HepG2 (cell line): Measurements from ENCODE around the gene SLC35A2. TPM values are rescaled to one million over a fixed set of nuclear protein-coding genes. Genes with fewer than 3 reads are reported as not detected.

Experiments
- ATF7 ChIP-seq, 2 experiments: fragments of 450-650 bp in 1 of 2; sonication (generic) in 1 of 2; formaldehyde crosslinking in 1 of 2; IDR thresholded peaks; 2 replicates each; pipeline versions ENCODE4 v1.4.0 to v1.6.1; 2016 to 2020; ENCODE audit warnings: antibody characterized with exemption in 1 of 2, mild to moderate bottlenecking in 1 of 2, missing genetic modification reagents in 1 of 2
- CBX5 ChIP-seq: sonication (generic); formaldehyde crosslinking; IDR thresholded peaks from 2 replicates; pipeline ENCODE4 v1.4.0; 2020; ENCODE audit warnings: missing genetic modification reagents, borderline replicate concordance
- ELF1 ChIP-seq: sonication (generic); formaldehyde crosslinking; IDR thresholded peaks from 2 replicates; pipeline ENCODE4 v1.4.0; 2020; ENCODE audit warnings: missing genetic modification reagents
- ETV5 ChIP-seq: IDR thresholded peaks from 2 replicates; pipeline ENCODE4 v1.6.1; 2018; ENCODE audit warnings: missing biosample characterization, missing genetic modification reagents, inconsistent platforms, borderline replicate concordance
- FOXO1 ChIP-seq: sonication (generic); formaldehyde crosslinking; IDR thresholded peaks from 2 replicates; pipeline ENCODE4 v1.4.0; 2020; ENCODE audit warnings: missing genetic modification reagents
- GABPA ChIP-seq, 2 experiments: IDR thresholded peaks; 2 replicates each; pipeline ENCODE4 v1.6.1; 2011 to 2016; ENCODE audit warnings: low read depth in 2 of 2, low read length in 1 of 2, missing biosample characterization in 1 of 2, missing genetic modification characterization in 1 of 2
- NCOR1 ChIP-seq: fragments of 200-600 bp; sonication (generic); IDR thresholded peaks from 2 replicates; pipeline ENCODE4 v1.7.0; 2017; ENCODE audit warnings: antibody characterized with exemption, low read length, borderline replicate concordance
- NR2C2 ChIP-seq: sonication (generic); formaldehyde crosslinking; IDR thresholded peaks from 2 replicates; pipeline ENCODE4 v1.4.0; 2020; ENCODE audit warnings: missing genetic modification reagents, mild to moderate bottlenecking, moderate library complexity, borderline replicate concordance
- PHF20 ChIP-seq: sonication (generic); formaldehyde crosslinking; IDR thresholded peaks from 2 replicates; pipeline ENCODE4 v1.5.0; 2020; ENCODE audit warnings: mild to moderate bottlenecking, missing genetic modification reagents
- RBFOX2 ChIP-seq: fragments of 200-400 bp; formaldehyde crosslinking; IDR thresholded peaks from 2 replicates; pipeline ENCODE4 v1.6.1; 2017; ENCODE audit warnings: low read depth, mild to moderate bottlenecking, low read length
- RXRA ChIP-seq: sonication (generic); formaldehyde crosslinking; IDR thresholded peaks from 2 replicates; pipeline ENCODE4 v1.5.1; 2020; ENCODE audit warnings: missing genetic modification reagents
- SIX1 ChIP-seq: sonication (generic); formaldehyde crosslinking; IDR thresholded peaks from 2 replicates; pipeline ENCODE4 v1.4.0; 2020; ENCODE audit warnings: missing genetic modification reagents, borderline replicate concordance
- ZBTB7A ChIP-seq: sonication (generic); formaldehyde crosslinking; IDR thresholded peaks from 2 replicates; pipeline ENCODE4 v1.8.0; 2022; ENCODE audit warnings: mild to moderate bottlenecking, missing genetic modification reagents
- ZNF12 ChIP-seq: sonication (generic); formaldehyde crosslinking; IDR thresholded peaks from 2 replicates; pipeline ENCODE4 v1.5.0; 2020; ENCODE audit warnings: missing genetic modification reagents
- polyA plus RNA-seq, 8 experiments: library from polyadenylated mRNA; depleted of rRNA in 3 of 8; stranded (reverse) in 7 of 8; unstranded in 1 of 8; fragments of >200 nt; fragmentation: Illumina TruSeq in 4 of 8; extraction: Trizol in 4 of 8; gene quantifications; 2 replicates each; pipeline versions ENCODE4 v1.2.1 to v1.2.3, GENCODE V29; 2011 to 2016; ENCODE audit warnings: low read depth in 4 of 8, missing spikeins in 1 of 8, mixed read lengths in 1 of 8; ENCODE audit not compliant: insufficient read depth in 1 of 8
- total RNA-seq, 5 experiments: library from RNA; depleted of rRNA; stranded (reverse); fragments of >200 nt; fragmentation: Illumina TruSeq; extraction: Trizol; gene quantifications; 2 replicates each; pipeline ENCODE4 v1.2.3, GENCODE V29; 2016; ENCODE audit warnings: low read depth in 1 of 5
- TF ChIP-seq, protein P1 (sequence below): sonication (generic); formaldehyde crosslinking; IDR thresholded peaks from 2 replicates; pipeline ENCODE4 v1.8.1; 2023; ENCODE audit warnings: mild to moderate bottlenecking, moderate library complexity, missing genetic modification reagents
- TF ChIP-seq, protein P2 (sequence below): IDR thresholded peaks from 2 replicates; pipeline ENCODE4 v1.6.1; 2012; ENCODE audit warnings: inconsistent platforms
- TF ChIP-seq, protein P3 (sequence below): sonication (generic); formaldehyde crosslinking; IDR thresholded peaks from 2 replicates; pipeline ENCODE4 v1.4.0; 2020; ENCODE audit warnings: missing genetic modification reagents
- TF ChIP-seq, protein P4 (sequence below): sonication (generic); formaldehyde crosslinking; IDR thresholded peaks from 2 replicates; pipeline ENCODE4 v1.4.0; 2020; ENCODE audit warnings: mild to moderate bottlenecking, missing genetic modification reagents
- TF ChIP-seq, protein P5 (sequence below): IDR thresholded peaks from 2 replicates; pipeline ENCODE4 v1.6.1; 2016; ENCODE audit warnings: missing genetic modification reagents, missing compliant biosample characterization

SLC35A2 gene
- total and polyA plus RNA-seq, 2 of the 13 experiments (the other 11 are each of a cell fraction or from before 2014, with no cell fraction given), result 32.1 to 40.8 TPM

DNA sequence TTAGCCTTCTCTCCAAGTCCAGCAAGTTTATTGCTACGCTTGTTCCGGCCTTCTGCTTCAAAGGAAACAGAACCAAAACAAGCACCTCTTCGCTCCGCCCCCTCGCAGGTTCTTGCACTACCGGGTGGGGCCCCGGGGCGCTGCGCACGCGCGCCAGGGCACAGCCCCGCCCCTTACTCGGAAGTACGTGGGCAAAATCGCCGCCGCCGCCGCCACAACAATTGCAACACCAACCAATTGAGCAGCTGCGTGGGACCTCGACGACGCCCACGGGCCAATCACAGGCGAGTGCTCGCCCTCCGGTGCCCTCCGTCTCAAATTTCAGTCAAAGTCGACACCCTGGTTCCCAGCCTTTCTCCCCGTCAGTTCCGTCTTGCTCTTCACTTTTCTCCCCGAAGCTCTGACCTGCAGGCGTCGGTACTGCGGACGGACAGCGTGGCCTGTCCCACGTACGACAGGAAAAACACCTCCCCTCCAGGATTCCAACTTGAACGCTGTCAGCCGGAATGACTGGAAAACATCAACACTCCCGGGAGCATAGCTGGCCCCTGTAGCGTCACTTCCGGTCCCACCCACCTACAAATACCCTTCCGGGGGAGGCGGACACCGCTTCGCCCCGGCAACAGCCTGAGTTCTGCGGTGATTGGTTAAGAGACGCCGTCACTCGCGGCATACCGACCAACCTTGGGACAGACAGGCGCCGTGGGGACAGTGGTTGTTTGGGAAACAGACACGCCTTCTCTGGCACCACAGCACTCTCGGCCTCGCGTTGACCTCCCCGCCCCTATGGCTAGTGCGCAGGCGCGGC lies 46.6 kb upstream of the SLC35A2 start (continued):
- TF ChIP-seq, protein P1, sequence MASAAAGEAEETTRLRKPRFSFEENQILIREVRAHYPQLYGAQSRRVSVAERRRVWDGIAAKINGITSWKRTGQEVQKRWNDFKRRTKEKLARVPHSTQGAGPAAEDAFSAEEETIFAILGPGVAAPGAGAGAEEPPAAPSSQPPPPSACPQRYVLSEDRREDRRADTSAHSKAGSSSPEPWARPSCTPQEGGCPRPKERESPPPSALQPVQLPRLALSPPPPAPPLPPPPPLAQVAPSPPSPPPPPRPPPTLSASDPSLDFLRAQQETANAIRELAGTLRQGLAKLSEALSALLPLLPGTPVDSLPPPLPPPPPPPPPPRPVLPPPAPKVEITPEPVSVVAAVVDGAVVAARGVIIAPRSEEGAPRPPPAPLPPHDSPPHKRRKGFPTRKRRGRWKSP (CRISPR knock-in tag), result no peak
- TF ChIP-seq ATF7 (IDR thresholded peaks at IDR 0.05) (no peak), ATF7 (CRISPR knock-in tag; IDR thresholded peaks at IDR 0.05) (0 out of 2 replicates have a peak, but pooled peaks have one; percentile 13), ZBTB7A (CRISPR knock-in tag) (no peak), NR2C2 (CRISPR knock-in tag) (peak; percentile 97), CBX5 (CRISPR knock-in tag) (peak; percentile 31; the same call in 1 of the 2 replicates), GABPA (IDR thresholded peaks at IDR 0.05; ENCODE audit: low read depth, low read length) (no peak), GABPA (CRISPR knock-in tag; IDR thresholded peaks at IDR 0.05; ENCODE audit: low read depth) (peak; percentile 95), RBFOX2 (peak; percentile 67), ETV5 (0 out of 2 replicates have a peak, but pooled peaks have one; percentile 22), NCOR1 (peak; percentile 72; the same call in 1 of the 2 replicates), ZNF12 (no peak), RXRA (CRISPR knock-in tag) (peak; percentile 33; the same call in 1 of the 2 replicates), ELF1 (peak; percentile 65), FOXO1 (CRISPR knock-in tag) (peak; percentile 47; the same call in 1 of the 2 replicates), PHF20 (CRISPR knock-in tag) (peak; percentile 66; the same call in 1 of the 2 replicates), SIX1 (CRISPR knock-in tag) (peak; percentile 59; the same call in 1 of the 2 replicates)
- TF ChIP-seq, protein P2, sequence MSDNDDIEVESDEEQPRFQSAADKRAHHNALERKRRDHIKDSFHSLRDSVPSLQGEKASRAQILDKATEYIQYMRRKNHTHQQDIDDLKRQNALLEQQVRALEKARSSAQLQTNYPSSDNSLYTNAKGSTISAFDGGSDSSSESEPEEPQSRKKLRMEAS, result peak; percentile 6; the same call in 1 of the 2 replicates
- TF ChIP-seq, protein P3, sequence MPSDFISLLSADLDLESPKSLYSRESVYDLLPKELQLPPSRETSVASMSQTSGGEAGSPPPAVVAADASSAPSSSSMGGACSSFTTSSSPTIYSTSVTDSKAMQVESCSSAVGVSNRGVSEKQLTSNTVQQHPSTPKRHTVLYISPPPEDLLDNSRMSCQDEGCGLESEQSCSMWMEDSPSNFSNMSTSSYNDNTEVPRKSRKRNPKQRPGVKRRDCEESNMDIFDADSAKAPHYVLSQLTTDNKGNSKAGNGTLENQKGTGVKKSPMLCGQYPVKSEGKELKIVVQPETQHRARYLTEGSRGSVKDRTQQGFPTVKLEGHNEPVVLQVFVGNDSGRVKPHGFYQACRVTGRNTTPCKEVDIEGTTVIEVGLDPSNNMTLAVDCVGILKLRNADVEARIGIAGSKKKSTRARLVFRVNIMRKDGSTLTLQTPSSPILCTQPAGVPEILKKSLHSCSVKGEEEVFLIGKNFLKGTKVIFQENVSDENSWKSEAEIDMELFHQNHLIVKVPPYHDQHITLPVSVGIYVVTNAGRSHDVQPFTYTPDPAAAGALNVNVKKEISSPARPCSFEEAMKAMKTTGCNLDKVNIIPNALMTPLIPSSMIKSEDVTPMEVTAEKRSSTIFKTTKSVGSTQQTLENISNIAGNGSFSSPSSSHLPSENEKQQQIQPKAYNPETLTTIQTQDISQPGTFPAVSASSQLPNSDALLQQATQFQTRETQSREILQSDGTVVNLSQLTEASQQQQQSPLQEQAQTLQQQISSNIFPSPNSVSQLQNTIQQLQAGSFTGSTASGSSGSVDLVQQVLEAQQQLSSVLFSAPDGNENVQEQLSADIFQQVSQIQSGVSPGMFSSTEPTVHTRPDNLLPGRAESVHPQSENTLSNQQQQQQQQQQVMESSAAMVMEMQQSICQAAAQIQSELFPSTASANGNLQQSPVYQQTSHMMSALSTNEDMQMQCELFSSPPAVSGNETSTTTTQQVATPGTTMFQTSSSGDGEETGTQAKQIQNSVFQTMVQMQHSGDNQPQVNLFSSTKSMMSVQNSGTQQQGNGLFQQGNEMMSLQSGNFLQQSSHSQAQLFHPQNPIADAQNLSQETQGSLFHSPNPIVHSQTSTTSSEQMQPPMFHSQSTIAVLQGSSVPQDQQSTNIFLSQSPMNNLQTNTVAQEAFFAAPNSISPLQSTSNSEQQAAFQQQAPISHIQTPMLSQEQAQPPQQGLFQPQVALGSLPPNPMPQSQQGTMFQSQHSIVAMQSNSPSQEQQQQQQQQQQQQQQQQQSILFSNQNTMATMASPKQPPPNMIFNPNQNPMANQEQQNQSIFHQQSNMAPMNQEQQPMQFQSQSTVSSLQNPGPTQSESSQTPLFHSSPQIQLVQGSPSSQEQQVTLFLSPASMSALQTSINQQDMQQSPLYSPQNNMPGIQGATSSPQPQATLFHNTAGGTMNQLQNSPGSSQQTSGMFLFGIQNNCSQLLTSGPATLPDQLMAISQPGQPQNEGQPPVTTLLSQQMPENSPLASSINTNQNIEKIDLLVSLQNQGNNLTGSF (CRISPR knock-in tag), result no peak
- TF ChIP-seq, protein P4, sequence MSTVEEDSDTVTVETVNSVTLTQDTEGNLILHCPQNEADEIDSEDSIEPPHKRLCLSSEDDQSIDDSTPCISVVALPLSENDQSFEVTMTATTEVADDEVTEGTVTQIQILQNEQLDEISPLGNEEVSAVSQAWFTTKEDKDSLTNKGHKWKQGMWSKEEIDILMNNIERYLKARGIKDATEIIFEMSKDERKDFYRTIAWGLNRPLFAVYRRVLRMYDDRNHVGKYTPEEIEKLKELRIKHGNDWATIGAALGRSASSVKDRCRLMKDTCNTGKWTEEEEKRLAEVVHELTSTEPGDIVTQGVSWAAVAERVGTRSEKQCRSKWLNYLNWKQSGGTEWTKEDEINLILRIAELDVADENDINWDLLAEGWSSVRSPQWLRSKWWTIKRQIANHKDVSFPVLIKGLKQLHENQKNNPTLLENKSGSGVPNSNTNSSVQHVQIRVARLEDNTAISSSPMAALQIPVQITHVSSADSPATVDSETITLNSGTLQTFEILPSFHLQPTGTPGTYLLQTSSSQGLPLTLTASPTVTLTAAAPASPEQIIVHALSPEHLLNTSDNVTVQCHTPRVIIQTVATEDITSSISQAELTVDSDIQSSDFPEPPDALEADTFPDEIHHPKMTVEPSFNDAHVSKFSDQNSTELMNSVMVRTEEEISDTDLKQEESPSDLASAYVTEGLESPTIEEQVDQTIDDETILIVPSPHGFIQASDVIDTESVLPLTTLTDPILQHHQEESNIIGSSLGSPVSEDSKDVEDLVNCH (CRISPR knock-in tag), result 0 out of 2 replicates have a peak, but pooled peaks have one; percentile 3
- TF ChIP-seq, protein P5, sequence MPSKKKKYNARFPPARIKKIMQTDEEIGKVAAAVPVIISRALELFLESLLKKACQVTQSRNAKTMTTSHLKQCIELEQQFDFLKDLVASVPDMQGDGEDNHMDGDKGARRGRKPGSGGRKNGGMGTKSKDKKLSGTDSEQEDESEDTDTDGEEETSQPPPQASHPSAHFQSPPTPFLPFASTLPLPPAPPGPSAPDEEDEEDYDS (CRISPR knock-in tag), result peak; percentile 56
